ENCODE results near the gene PTGIS. TPM values are rescaled to one million over a fixed set of nuclear protein-coding genes. Genes with fewer than 3 reads are reported as not detected.

PTGIS gene
- total RNA-seq, 1 donor from 2014 or later = 42.1 TPM

DNA sequence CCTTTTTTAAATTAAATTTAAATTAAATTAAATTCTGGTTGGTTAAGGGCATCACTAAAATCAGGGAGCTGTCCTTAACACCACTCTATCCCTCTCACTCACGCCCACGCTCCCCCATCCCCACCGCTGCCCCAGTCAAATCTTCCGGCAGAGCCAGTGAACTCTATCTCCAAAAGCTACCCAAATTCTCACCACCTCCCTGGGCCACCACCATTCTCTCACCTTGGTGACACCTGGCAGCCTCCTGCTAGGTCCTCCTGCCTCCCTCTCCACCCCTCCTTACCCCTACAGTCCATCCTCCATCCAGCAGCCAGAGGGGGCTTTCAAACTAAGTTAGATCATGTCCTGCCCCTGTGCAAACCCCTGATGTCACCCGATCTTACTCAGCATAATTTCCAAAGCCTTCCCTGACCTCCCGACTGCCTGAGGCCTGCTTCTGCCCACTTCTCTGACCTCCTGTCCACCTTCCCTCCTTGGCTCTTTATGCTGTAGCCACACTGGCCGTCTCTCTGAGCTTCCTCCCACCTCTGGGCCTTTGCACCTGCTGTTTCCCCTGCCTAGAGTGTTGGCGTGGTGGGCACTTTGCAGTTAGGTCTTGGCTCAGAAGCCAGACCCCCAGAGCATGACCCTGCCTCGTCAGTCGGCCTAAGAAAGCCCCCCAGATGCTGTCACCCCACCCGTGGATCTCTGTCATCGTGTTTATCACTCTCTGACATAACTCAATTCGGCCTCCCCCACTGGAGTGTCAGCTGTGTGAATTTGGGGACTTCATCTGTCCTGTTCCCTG lies 24.7 kb downstream of the PTGIS start:
- H3K27ac ChIP-seq = no peak overlapping the region
- ATAC-seq (no peak), DNase-seq (no peak)

GRCh38 chr20:49542514-49542991 lies 25.4 kb downstream of the PTGIS start:
- intact Hi-C loops (cut with DNase I) = loop anchor here (5.0 kb wide), 1 partner anchor 65 kb away; no protein-coding TSS in a partner anchor
- H3K27ac ChIP-seq = no peak overlapping the region
- no peak for ATAC-seq
- no peaks in the 10 kb centered on the region for H3K9me3 ChIP-seq
- H3K27me3 ChIP-seq = no peaks in the 10 kb centered on the region
- no peak for TF ChIP-seq CTCF (IDR thresholded peaks at IDR 0.05)
- H3K4me1 ChIP-seq = no peaks in the 10 kb centered on the region
- no peak for DNase-seq
- no peak overlapping the region for H3K4me3 ChIP-seq
- H3K36me3 ChIP-seq = no peaks in the 10 kb centered on the region

More for the DNA sequence above, 24.7 kb downstream of the PTGIS start:
- Histone ChIP-seq H3K27me3 (no peaks in the 10 kb centered on the region), H3K9me3 (no peaks in the 10 kb centered on the region), H3K4me3 (no peak overlapping the region), H3K4me1 (no peaks in the 10 kb centered on the region), H3K36me3 (no peaks in the 10 kb centered on the region)
- TF ChIP-seq CTCF (IDR thresholded peaks at IDR 0.05) = no peak
- intact Hi-C loops (cut with DNase I) = loop anchor here (5.0 kb wide), 1 partner anchor 64 kb away; no protein-coding TSS in a partner anchor

DNA sequence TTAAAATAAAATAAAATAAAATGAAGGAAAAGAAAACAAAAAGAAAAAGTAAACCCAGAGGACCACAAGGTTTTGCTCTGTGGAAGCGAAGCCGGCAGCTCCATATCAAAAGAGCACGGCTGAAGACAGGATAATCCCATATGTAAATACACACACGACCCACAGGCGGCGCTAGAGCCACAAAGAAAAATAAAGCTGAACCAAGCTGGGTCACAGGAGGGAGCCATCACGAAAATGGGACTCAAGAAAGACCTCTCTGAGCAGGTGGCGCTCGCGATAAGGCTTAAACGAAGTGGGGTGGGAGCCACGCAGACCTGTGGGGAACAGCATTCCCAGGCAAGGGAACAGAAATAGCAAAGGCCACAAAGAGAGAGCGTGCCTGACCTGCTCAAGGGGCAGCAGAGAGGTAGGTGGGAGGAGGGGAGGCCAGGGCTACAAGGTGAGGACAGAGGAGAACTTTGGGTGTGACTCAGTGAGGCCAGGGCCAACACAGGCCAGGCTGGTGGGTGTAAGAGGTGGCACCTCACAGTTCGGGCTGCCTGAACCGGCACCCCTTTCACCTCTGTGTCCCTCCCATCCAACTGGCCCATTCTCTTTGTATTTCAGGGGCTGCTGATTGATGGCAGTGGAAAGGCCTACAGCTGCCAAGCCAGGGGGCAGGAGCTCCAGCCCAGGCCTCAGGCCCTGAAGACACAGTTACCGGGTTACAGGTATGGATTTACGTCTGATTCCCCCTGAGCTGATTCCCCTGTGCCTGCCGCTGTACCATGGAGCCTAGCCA lies 26.0 kb downstream of the PTGIS start:
- H3K27ac ChIP-seq = no peak overlapping the region
- H3K9me3 ChIP-seq = no peaks in the 10 kb centered on the region
- H3K4me3 ChIP-seq = no peak overlapping the region
- no peaks in the 10 kb centered on the region for H3K4me1 ChIP-seq
- ATAC-seq = peak; percentile 80
- H3K36me3 ChIP-seq = no peaks in the 10 kb centered on the region
- H3K27me3 ChIP-seq = no peaks in the 10 kb centered on the region
- peak; percentile 77 for TF ChIP-seq CTCF (IDR thresholded peaks at IDR 0.05)
- intact Hi-C loops (cut with DNase I) = loop anchor here (5.0 kb wide), 1 partner anchor 65 kb away; no protein-coding TSS in a partner anchor
- peak; percentile 75 for DNase-seq

GRCh38 chr20:49540687-49541435 lies 27.1 kb downstream of the PTGIS start:
- DNase-seq = no peak
- no peak overlapping the region for H3K4me3 ChIP-seq
- no peak for ATAC-seq
- no peaks in the 10 kb centered on the region for H3K27me3 ChIP-seq
- TF ChIP-seq CTCF (IDR thresholded peaks at IDR 0.05) = no peak
- H3K9me3 ChIP-seq = no peaks in the 10 kb centered on the region
- intact Hi-C loops (cut with DNase I) = loop anchor here (5.0 kb wide), 1 partner anchor 66 kb away; no protein-coding TSS in a partner anchor
- no peaks in the 10 kb centered on the region for H3K36me3 ChIP-seq
- H3K27ac ChIP-seq = no peak overlapping the region
- no peaks in the 10 kb centered on the region for H3K4me1 ChIP-seq

DNA sequence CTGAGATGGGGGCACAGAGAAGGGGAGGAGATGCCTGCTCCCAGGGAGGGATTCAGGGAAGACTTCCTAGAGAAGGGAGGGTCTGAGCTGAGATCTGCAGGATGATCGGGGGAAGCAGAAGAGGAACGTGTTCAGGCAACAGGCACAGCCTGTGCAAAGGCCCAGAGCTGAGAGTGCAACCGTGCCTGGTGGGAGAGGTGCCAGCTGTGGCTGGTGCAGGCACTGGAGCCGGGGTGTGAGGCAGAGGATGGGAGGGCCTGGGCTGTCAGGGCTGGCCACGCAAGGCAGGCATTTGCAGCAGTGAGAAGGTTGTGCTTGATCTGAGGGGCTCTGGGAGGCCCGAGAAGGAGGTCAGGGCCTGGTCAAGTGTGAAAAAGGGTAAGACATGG lies 27.7 kb downstream of the PTGIS start:
- H3K27ac ChIP-seq = no peak overlapping the region
- H3K4me1 ChIP-seq = no peaks in the 10 kb centered on the region
- intact Hi-C loops (cut with DNase I) = loop anchor here (5.0 kb wide), 1 partner anchor 67 kb away; no protein-coding TSS in a partner anchor
- H3K36me3 ChIP-seq = no peaks in the 10 kb centered on the region
- TF ChIP-seq CTCF (IDR thresholded peaks at IDR 0.05) = no peak
- ATAC-seq (no peak), DNase-seq (no peak)
- H3K9me3 ChIP-seq = no peaks in the 10 kb centered on the region
- H3K4me3 ChIP-seq = no peak overlapping the region
- no peaks in the 10 kb centered on the region for H3K27me3 ChIP-seq

Measured in upper lobe of right lung (tissue), 1 donor.